Peyer's patch (tissue), 4 donors: Measurements from ENCODE around the gene DACH1.

Source experiments
- POLR2A ChIP-seq, 2 donors: fragments of 450-650 bp; IDR thresholded peaks; one replicate each; pipeline ENCODE4 v1.5.1; 2017; ENCODE audit warnings: antibody characterized with exemption in 2 of 2, mild to moderate bottlenecking in 2 of 2, moderate library complexity in 2 of 2
- TF ChIP-seq, protein P1 (sequence below), 6 experiments: fragments of 450-650 bp in 4 of 6; fragments of 200-600 bp in 2 of 6; sonication (generic) in 1 of 6; IDR thresholded peaks; one replicate each; pipeline ENCODE4 v1.5.1; 2017 to 2019; ENCODE audit warnings: antibody characterized with exemption in 6 of 6, mild to moderate bottlenecking in 3 of 6, moderate library complexity in 1 of 6

DNA sequence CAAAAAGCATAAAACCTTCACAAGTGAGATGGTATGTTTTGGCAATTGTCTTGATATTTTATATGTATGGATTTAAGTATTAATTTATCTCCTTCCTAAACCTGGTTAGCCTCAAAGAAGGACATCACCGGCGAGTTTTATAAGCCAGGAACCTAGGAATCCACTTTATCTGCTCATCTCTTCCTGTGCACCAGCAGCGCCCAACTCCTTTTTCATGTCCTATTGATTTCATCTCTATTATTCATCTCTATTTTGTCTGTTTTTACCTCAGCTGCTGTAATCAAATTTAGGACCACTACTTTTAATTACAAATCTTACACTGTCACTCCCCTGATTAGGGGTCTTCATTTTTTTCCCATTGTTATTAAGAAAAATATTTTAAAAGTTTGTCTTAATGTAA is 286.4 kb downstream of the DACH1 start:
- TF ChIP-seq, protein P1, sequence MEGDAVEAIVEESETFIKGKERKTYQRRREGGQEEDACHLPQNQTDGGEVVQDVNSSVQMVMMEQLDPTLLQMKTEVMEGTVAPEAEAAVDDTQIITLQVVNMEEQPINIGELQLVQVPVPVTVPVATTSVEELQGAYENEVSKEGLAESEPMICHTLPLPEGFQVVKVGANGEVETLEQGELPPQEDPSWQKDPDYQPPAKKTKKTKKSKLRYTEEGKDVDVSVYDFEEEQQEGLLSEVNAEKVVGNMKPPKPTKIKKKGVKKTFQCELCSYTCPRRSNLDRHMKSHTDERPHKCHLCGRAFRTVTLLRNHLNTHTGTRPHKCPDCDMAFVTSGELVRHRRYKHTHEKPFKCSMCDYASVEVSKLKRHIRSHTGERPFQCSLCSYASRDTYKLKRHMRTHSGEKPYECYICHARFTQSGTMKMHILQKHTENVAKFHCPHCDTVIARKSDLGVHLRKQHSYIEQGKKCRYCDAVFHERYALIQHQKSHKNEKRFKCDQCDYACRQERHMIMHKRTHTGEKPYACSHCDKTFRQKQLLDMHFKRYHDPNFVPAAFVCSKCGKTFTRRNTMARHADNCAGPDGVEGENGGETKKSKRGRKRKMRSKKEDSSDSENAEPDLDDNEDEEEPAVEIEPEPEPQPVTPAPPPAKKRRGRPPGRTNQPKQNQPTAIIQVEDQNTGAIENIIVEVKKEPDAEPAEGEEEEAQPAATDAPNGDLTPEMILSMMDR (IDR thresholded peaks at IDR 0.05), result no peak
- no peak for TF ChIP-seq POLR2A (IDR thresholded peaks at IDR 0.05)
